Naive B cell (primary cell): ENCODE measurements around the gene MAGI3. TPM values are rescaled to one million over a fixed set of nuclear protein-coding genes. Genes with fewer than 3 reads are reported as not detected.

ENCODE experiments used
- ATAC-seq, 2 donors: fragments of 150-1000 bp; cut with Tn5 transposase; 2 replicates each; pipeline ENCODE4 v1.10.0; 2021; ENCODE audit warnings: low read depth in 2 of 2, mild to moderate bottlenecking in 2 of 2, moderate library complexity in 2 of 2
- DNase-seq: peaks from one replicate; pipeline ENCODE4 v3.0.0; 2022
- H3K27ac Mint-ChIP-seq, 6 donors: one replicate each; pipeline ENCODE4 v1.8.0; 2020 to 2022; ENCODE audit warnings: mild to moderate bottlenecking in 6 of 6, mixed read lengths in 6 of 6, moderate library complexity in 5 of 6, inconsistent platforms in 2 of 6
- H3K27me3 Mint-ChIP-seq, 3 donors: one replicate each; pipeline ENCODE4 v1.8.0; 2021 to 2022; ENCODE audit warnings: mixed read lengths in 3 of 3, mild to moderate bottlenecking in 1 of 3
- H3K36me3 Mint-ChIP-seq, 2 donors: one replicate each; pipeline ENCODE4 v1.8.0; 2020 to 2022; ENCODE audit warnings: mixed read lengths in 2 of 2, inconsistent platforms in 1 of 2, mild to moderate bottlenecking in 1 of 2
- H3K4me1 Mint-ChIP-seq, 3 donors: one replicate each; pipeline ENCODE4 v1.8.0; 2020 to 2022; ENCODE audit warnings: mixed read lengths in 3 of 3, inconsistent platforms in 1 of 3, mild to moderate bottlenecking in 1 of 3, moderate library complexity in 1 of 3
- H3K4me3 Mint-ChIP-seq, 8 donors: one replicate each; pipeline ENCODE4 v1.8.0; 2020 to 2022; ENCODE audit warnings: mild to moderate bottlenecking in 8 of 8, mixed read lengths in 8 of 8, moderate library complexity in 8 of 8, inconsistent platforms in 2 of 8
- H3K9me3 Mint-ChIP-seq, 7 donors: one replicate each; pipeline ENCODE4 v1.8.0; 2020 to 2022; ENCODE audit warnings: mixed read lengths in 7 of 7, mild to moderate bottlenecking in 5 of 7, inconsistent platforms in 2 of 7, moderate library complexity in 1 of 7
- polyA plus RNA-seq, 6 donors: library from polyadenylated mRNA; unstranded; fragments of 300-500 nt; fragmentation: Illumina TruSeq; gene quantifications; one replicate each; pipeline ENCODE4 v1.2.3, GENCODE V29; 2021; ENCODE audit warnings: low read depth in 6 of 6

MAGI3 gene
- polyA plus RNA-seq, 6 donors from 2014 or later: 0.22 to 1.2 (median 0.74) TPM; not detected in 2

DNA sequence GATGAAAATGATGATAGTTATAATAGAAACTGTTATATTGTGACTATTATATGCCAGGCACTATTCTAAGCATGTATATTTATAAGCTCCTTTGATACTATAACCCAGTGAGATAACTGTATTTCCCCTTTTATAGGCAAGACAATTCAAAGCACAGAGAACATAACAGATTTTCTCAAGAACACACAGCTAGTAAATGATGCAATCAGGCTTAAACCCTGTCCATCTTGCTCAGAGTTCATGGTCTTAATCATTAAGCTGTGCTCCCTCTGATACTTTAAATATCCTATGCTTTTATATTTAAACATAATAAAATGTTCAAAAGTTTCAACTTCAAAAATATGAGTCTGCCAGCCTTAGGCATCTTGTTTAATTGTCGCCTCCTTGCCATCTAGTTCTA lies 280.3 kb downstream of the MAGI3 start:
- no peak for ATAC-seq
- H3K27me3 Mint-ChIP-seq: no peaks in the 10 kb centered on the region
- no peaks in the 10 kb centered on the region for H3K36me3 Mint-ChIP-seq
- no peak overlapping the region for H3K4me3 Mint-ChIP-seq
- no peaks in the 10 kb centered on the region for H3K4me1 Mint-ChIP-seq
- DNase-seq: no peak
- no peaks in the 10 kb centered on the region for H3K9me3 Mint-ChIP-seq
- no peak overlapping the region for H3K27ac Mint-ChIP-seq

DNA sequence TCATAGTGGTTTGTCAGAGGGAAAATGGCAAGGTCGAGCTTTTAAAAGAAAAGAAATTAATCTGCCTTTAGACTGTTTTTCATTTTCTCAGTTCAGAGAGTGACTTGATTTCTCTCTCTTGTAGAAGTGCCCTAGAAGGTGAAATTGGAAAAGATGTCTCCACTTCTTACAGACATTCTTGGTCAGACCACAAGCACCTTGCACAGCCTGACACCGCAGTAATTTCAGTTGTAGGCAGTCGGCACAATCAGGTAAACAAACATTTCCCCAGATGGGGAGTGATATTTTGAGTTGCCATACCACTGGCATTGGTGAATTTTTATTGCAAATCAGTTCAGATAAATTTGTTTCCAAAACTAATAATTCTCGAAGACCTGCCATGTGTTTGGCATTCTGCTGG lies 282.2 kb downstream of the MAGI3 start:
- no peak overlapping the region for H3K4me3 Mint-ChIP-seq
- no peaks in the 10 kb centered on the region for H3K9me3 Mint-ChIP-seq
- H3K4me1 Mint-ChIP-seq: no peaks in the 10 kb centered on the region
- DNase-seq: no peak
- H3K36me3 Mint-ChIP-seq: no peaks in the 10 kb centered on the region
- no peaks in the 10 kb centered on the region for H3K27me3 Mint-ChIP-seq
- no peak overlapping the region for H3K27ac Mint-ChIP-seq
- ATAC-seq: no peak

DNA sequence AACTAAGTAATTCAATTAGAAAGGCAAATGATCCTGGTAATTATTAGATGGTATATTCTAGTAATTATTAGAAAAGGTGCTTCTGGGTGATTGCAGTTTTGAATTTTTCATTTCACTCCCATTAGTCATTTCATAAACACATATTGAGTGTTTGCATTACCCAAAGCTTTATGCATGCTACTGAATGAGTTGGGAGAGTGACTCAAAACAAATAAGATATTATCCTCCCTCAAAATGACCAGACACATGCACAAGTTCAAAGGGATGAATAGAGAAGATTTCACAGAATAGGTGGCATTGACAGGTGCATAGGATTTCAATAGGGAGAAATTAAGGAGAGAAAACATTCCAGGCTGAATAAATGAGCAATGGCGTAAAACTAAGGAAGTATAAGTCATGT lies 284.3 kb downstream of the MAGI3 start:
- ATAC-seq (no peak), DNase-seq (no peak)
- H3K36me3 Mint-ChIP-seq: no peaks in the 10 kb centered on the region
- no peaks in the 10 kb centered on the region for H3K4me1 Mint-ChIP-seq
- no peaks in the 10 kb centered on the region for H3K9me3 Mint-ChIP-seq
- no peak overlapping the region for H3K4me3 Mint-ChIP-seq
- no peak overlapping the region for H3K27ac Mint-ChIP-seq
- no peaks in the 10 kb centered on the region for H3K27me3 Mint-ChIP-seq

DNA sequence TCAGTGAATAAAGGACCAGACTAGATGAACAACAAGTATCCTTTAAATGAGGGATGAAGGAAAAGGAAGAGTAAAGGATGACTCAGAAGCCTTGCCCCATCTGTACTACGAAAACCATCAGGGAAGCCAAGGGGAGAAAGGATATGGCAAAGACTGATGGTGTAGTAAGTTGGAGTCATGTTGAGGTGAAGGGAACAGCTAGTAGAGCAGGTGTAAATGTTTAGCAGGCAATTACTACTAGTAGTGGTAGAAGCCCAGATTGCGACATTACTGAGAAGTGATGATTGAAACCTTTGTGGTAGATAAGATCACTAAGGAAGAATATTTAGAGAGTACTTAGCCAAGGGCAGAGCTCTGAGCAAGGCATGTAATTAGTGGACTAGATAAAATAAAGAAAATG lies 285.0 kb downstream of the MAGI3 start:
- Mint-ChIP-seq H3K4me3 (no peak overlapping the region), H3K9me3 (no peaks in the 10 kb centered on the region), H3K27me3 (no peaks in the 10 kb centered on the region), H3K27ac (no peak overlapping the region), H3K36me3 (no peaks in the 10 kb centered on the region), H3K4me1 (no peaks in the 10 kb centered on the region)
- ATAC-seq: no peak
- no peak for DNase-seq

DNA sequence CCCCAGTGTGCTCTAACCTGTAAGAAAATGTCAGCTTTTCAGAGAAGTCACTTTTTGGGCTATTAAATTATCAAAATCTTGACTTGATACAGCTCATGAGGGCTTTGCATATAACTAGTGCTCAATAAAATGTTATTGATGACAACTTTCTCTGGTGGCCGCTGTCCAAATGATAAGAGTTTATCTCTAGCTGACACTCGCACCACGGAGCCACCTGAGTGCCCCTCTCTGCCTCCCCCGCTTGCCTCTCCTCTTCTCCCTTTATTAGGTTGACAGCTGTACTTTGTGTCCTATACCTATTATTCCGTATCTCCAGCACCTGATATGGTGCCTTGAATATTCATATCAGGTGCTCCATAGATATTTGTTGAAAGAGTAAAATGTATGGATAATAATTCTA lies 286.2 kb downstream of the MAGI3 start:
- H3K9me3 Mint-ChIP-seq: no peaks in the 10 kb centered on the region
- DNase-seq (no peak), ATAC-seq (no peak)
- H3K4me1 Mint-ChIP-seq: no peaks in the 10 kb centered on the region
- H3K4me3 Mint-ChIP-seq: no peak overlapping the region
- H3K27me3 Mint-ChIP-seq: no peaks in the 10 kb centered on the region
- peak overlapping the region in 1 of 6 donors; percentile 70 for H3K27ac Mint-ChIP-seq
- no peaks in the 10 kb centered on the region for H3K36me3 Mint-ChIP-seq

DNA sequence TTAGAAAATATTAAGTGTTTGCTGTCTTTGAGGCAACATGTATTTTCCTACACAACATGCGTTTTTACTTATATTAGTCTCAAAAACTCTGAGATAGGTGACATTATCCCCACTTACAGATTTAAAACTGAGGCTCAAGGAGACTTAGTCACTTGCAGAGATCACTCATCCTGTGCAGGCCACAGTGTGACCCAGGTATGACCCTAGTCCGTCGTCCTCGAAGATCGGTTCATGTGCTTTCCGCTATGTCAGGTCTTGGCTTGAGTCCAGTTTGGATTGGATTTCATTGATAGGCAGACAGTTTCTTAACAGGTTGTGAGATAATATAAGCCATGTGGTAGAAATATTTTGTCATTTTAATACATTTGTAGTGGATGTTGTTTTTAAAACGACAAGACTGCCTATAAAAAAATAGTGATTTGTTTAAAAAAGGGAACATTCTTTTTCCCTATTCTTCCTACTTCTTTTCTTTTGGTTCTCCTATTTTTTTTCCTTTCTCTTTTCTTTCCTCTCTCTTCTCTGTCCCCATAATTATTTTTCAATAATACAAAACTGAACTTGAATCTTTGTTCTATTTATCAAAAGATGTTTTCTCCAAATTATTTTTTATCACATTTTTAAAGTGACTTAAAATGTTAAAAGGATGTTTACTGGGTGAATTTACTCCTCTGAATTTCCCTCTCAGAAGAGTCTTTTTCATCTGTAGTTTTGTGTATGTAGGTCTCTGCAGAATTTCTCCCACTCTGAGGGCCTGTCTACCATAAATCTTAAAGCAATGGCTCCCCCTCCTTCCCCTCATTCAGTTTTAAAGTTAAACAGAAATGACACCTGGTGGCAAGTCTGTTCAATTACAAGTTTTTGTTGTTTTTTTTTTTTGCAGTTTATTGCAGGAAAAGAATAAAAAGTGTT lies 287.2 kb downstream of the MAGI3 start:
- Mint-ChIP-seq H3K9me3 (no peaks in the 10 kb centered on the region), H3K4me1 (no peaks in the 10 kb centered on the region), H3K36me3 (no peaks in the 10 kb centered on the region), H3K27me3 (no peaks in the 10 kb centered on the region), H3K27ac (no peak overlapping the region), H3K4me3 (no peak overlapping the region)
- DNase-seq (peak; percentile 14), ATAC-seq (peak; percentile 40 to 44)

DNA sequence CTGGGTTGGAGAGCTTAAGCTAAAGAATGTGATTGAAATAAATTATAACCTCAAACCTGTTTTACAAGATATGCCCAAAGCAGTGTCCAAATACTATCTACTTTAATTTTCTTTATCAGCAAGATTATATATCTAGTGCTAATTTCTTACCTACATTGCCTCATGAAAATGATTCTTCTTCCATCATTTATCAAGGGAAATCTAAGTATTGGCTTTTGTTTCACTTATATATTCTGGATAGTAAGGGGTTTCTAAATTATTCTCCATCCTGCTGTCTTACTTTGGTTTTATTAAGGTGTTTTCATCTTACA lies 287.8 kb downstream of the MAGI3 start:
- DNase-seq (no peak), ATAC-seq (no peak)
- H3K9me3 Mint-ChIP-seq: no peaks in the 10 kb centered on the region
- H3K27ac Mint-ChIP-seq: no peak overlapping the region
- no peaks in the 10 kb centered on the region for H3K27me3 Mint-ChIP-seq
- H3K4me1 Mint-ChIP-seq: no peaks in the 10 kb centered on the region
- no peaks in the 10 kb centered on the region for H3K36me3 Mint-ChIP-seq
- no peak overlapping the region for H3K4me3 Mint-ChIP-seq

DNA sequence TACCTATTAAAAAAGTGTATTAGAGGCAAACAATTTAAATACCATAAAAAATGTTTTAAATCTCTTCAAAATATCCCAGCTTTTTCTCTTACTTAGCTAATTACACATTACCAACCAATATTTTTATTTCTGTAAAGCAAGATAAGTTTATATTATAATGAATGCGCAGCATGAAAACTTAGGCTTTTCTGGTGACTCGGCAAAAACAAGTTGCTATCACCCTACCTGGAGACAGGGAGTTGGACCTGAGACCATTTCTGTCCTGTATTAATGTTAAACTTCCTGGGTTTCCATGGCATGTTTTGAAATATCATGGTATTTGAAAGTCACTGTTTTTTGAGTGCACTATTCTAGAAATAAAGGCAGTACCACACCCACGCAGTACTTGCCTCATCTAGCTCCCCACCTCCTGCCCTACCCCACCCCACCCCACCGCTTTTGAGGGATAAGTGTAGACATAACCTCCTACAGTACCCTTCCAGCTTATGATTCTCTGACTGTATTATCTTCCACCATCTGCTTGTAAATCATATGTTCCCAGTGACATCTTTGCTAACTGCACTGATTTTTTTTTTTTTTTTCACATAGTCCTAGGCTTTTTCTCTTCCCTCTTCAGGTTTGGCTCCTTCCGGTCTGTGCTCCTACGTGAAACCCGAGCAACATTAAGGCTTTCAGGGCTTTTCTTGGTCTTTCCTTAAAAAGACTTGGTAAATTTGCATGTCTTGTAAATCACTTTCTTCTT lies 291.5 kb downstream of the MAGI3 start:
- no peaks in the 10 kb centered on the region for H3K36me3 Mint-ChIP-seq
- DNase-seq: no peak
- peak overlapping the region in 1 of 6 donors; percentile 76 for H3K27ac Mint-ChIP-seq
- H3K9me3 Mint-ChIP-seq: no peaks in the 10 kb centered on the region
- ATAC-seq: no peak
- no peaks in the 10 kb centered on the region for H3K27me3 Mint-ChIP-seq
- H3K4me3 Mint-ChIP-seq: no peak overlapping the region
- H3K4me1 Mint-ChIP-seq: no peaks in the 10 kb centered on the region

DNA sequence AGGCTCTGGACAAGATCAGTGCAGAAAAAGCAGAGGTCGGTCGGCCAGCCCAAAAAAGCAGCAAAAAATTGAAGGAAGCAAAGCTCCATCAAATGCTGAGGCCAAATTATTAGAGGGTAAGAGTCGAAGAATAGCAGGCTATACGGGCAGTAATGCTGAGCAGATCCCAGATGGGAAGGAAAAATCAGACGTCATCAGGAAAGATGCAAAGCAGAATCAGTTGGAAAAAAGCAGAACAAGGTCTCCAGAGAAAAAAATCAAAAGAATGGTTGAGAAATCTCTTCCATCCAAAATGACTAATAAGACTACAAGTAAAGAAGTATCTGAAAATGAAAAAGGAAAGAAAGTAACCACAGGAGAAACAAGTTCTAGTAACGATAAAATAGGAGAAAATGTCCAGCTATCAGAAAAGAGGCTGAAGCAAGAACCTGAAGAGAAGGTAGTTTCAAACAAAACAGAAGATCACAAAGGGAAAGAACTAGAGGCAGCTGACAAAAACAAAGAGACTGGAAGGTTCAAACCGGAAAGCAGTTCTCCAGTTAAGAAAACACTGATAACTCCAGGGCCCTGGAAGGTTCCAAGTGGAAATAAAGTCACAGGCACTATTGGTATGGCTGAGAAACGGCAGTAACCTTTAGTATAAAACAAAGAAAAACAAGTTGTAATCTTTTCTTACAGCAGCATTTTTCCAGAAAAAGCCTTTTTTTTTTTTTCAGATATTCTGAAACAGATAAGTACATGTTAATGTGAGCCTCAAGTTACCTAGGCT lies 293.3 kb downstream of the MAGI3 start:
- H3K36me3 Mint-ChIP-seq: no peaks in the 10 kb centered on the region
- DNase-seq (no peak), ATAC-seq (no peak)
- H3K4me3 Mint-ChIP-seq: no peak overlapping the region
- no peaks in the 10 kb centered on the region for H3K9me3 Mint-ChIP-seq
- H3K27me3 Mint-ChIP-seq: no peaks in the 10 kb centered on the region
- H3K4me1 Mint-ChIP-seq: no peaks in the 10 kb centered on the region
- H3K27ac Mint-ChIP-seq: no peak overlapping the region

DNA sequence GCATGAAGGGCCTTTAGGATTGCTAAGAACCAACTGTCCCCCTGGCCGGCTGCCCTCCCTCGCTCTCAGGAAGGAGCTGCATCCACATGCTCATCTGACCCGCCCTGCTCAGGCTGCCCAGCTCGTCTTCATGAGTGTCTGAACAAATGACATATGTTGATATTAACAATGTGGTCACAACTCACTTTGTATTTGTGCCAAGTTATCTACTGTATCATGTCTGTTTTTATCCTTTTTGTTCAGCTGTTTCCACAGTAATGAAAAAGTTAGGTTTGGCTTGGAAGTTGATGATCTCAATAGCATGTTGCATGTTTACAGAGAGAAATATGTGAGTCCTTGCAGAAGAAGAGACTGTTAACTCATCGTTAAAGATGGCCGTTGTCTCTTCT lies 293.8 kb downstream of the MAGI3 start:
- no peak for DNase-seq
- H3K27me3 Mint-ChIP-seq: no peaks in the 10 kb centered on the region
- no peaks in the 10 kb centered on the region for H3K36me3 Mint-ChIP-seq
- H3K9me3 Mint-ChIP-seq: no peaks in the 10 kb centered on the region
- H3K4me1 Mint-ChIP-seq: no peaks in the 10 kb centered on the region
- ATAC-seq: no peak
- H3K4me3 Mint-ChIP-seq: no peak overlapping the region
- peak overlapping the region in 1 of 6 donors; percentile 36 for H3K27ac Mint-ChIP-seq

DNA sequence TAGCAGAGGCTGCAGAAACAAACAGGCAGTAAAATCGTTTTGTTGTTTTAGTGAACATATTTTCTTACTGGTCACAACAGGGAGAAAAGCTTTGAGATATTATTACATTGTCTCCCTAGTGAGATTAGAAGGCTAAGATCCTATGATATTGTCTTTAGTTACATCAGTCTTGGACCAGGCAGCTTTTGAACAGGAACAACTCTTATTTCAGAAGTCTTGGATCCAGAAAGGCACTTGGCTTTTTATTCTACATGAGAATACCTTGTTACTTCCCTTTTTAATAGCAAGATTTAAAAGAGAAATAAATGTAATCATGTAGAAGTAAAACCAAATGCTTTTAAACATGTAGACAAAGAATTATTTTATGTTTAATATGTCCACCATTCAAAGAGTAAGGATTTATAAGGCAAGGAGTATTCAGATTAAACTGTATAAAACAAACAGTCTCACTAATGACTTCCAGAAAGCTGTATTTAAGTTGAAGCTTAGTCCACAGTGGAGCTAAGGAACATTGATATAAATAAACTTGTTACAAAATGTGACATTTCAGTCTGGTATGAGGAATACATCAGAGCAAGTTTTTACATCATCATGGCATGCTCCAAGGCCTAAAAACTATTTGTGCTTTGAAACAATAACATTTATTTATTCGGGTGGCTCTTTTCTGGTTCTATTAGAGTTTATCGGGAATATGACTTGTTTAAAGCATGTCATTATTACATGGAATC lies 296.7 kb downstream of the MAGI3 start:
- Mint-ChIP-seq H3K36me3 (peaks cover 0 to 7% of the 10 kb centered on the region in 2 donors), H3K4me3 (no peak overlapping the region), H3K4me1 (peaks cover 8 to 14% (median 13%) of the 10 kb centered on the region in 3 donors), H3K27me3 (no peaks in the 10 kb centered on the region), H3K9me3 (no peaks in the 10 kb centered on the region), H3K27ac (no peak overlapping the region)
- DNase-seq: no peak
- ATAC-seq: no peak

DNA sequence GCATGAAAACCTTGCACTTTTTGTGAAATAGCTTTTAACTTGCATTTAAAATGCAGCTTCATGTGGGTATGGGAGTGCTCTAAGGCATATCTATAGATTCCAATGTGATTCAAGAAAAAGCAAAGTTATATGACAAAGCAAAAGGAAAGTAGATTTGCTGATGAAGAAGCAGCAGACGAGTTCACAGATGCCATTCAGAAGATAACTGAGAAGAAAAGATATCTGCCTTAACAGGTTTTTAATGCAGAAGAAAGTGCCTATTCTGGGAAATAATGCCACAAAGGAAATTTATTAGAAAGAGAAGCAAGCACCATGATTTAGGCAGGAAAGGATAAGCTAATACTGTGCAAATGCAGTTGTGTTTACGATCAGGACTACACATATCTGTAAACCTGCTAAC lies 300.9 kb downstream of the MAGI3 start:
- Mint-ChIP-seq H3K4me1 (peaks cover 14 to 20% (median 18%) of the 10 kb centered on the region in 3 donors), H3K27me3 (no peaks in the 10 kb centered on the region), H3K9me3 (peaks cover 8 to 37% (median 25%) of the 10 kb centered on the region in 7 donors), H3K36me3 (peaks cover 29 to 37% of the 10 kb centered on the region in 2 donors), H3K27ac (no peak overlapping the region), H3K4me3 (no peak overlapping the region)
- DNase-seq (no peak), ATAC-seq (no peak)

DNA sequence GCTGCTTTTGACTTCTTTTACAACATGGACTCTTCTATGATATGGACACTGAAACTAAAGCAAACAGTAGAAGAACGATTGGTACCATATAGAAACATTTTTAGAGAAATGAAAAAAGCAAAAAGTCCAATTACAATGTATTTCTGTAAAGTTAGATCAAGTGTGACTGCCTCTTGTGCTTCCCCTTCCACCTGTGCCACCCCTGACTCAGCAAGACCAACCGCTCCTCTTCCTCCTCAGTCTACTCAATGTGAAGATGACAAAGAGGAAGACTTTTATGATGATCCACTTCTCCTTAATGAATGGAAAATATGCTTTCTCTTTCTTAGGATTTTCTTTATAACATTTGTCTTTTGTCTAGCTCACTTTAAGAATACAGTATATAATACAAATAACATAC lies 302.0 kb downstream of the MAGI3 start:
- peaks cover 8 to 38% (median 25%) of the 10 kb centered on the region in 7 donors for H3K9me3 Mint-ChIP-seq
- no peak overlapping the region for H3K4me3 Mint-ChIP-seq
- peak overlapping the region in 1 of 6 donors; percentile 38 for H3K27ac Mint-ChIP-seq
- peak; percentile 5 for DNase-seq
- H3K4me1 Mint-ChIP-seq: peaks cover 14 to 20% (median 18%) of the 10 kb centered on the region in 3 donors
- no peaks in the 10 kb centered on the region for H3K27me3 Mint-ChIP-seq
- H3K36me3 Mint-ChIP-seq: peaks cover 29 to 45% of the 10 kb centered on the region in 2 donors
- ATAC-seq: peak; percentile 52 to 81
